Hypothalamus (tissue), 51 donors: ENCODE data around the gene ERC2.

Source experiments
- DNase-seq, 51 donors: peaks; one replicate each; lab custom pipeline; 2025; lab: John Stamatoyannopoulos, UW

The ERC2 gene

DNA sequence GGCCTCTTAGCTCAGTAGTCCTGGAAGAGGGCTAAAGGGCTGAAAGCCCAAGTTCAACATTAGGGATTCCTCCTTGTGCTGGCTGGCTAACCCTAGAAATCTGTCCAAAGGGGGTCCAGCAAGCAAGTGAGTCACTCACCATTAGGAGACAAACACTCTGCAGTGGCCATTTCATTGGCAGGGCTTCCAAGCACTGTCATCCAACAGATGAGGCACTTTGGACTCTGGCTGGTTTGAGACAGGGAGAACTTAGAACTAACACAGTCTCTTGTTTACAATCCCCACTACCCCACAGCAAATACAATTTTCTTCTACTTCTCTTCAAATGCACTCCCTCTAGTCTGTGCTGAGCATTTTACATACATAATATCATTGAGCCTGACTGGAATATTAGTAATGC is 971.0 kb downstream of the ERC2 start:
- DNase-seq: no peak

DNA sequence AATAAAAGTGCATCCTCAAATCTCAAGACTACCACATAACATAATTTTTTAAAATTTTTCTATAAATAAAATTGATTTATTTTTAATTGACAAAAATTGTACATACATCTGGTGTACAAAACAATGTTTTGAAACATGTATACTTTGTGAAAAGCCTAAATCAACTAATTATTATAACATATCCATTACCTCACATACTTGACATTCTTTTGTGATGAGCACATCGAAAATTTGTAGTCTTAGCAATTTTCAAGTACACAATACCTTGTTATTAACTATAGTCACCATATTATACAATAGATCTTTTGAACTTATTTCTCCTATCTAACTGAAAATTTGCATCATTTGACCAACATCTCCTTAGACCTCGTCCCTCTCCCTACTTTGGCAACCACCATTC is 973.3 kb downstream of the ERC2 start:
- DNase-seq: no peak

DNA sequence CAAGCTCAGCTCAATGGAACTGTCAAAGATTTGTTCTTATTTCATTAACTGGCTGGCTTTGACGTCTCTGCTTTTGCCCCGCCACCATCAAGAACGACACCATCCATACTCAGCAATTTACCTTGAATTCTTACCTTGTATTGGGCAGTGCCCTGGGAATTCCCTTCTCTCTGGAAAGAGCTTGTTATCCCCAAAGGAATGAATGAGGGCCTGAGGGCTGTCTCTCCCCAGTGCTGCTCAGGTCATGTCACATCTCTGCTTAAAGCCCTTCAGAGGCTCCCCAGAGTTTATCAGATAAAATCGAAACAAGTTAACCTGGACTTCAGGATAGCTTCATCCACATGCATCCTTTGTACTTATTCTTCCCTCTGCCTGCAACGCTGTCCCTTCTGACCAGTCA is 975.3 kb downstream of the ERC2 start:
- DNase-seq: no peak

DNA sequence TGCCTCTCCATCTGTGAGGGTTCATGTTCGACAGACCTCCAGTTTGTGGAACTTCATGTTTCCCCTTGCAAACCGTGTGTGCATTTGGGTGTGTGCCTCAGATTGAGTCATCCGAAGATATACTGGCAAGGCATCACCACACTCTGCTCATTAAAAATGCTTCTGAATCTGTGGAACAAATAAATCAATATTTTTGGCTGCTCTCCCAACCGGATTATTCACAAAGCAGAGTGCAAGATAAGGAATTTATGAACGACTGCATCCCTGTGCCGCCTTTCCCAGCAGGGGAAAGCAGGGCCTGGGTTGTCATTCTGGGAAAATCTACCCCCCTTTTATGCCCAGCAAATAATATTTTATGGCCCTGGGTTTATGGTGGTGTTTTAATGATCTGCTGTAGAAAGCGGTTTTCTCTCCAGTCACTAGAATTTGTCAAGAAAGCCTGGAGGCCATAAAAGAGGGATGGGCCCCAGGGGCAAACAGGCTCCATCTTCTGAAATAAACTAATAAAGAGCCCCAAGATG is 976.9 kb downstream of the ERC2 start:
- no peak for DNase-seq

GRCh38 chr3:55490276-55490913 is 977.9 kb downstream of the ERC2 start:
- no peak for DNase-seq

- peak in 1 of 51 donors; percentile 6 for DNase-seq
Observed at GRCh38 chr3:55489798-55490132, 978.5 kb downstream of the ERC2 start.

GRCh38 chr3:55488398-55489055 is 979.7 kb downstream of the ERC2 start:
- DNase-seq: peak in 41 of 51 donors; percentile 15 to 69 (median 42)

GRCh38 chr3:55487381-55488241 is 980.7 kb downstream of the ERC2 start:
- DNase-seq: peak in 9 of 51 donors; percentile 15 to 41 (median 26)

DNA sequence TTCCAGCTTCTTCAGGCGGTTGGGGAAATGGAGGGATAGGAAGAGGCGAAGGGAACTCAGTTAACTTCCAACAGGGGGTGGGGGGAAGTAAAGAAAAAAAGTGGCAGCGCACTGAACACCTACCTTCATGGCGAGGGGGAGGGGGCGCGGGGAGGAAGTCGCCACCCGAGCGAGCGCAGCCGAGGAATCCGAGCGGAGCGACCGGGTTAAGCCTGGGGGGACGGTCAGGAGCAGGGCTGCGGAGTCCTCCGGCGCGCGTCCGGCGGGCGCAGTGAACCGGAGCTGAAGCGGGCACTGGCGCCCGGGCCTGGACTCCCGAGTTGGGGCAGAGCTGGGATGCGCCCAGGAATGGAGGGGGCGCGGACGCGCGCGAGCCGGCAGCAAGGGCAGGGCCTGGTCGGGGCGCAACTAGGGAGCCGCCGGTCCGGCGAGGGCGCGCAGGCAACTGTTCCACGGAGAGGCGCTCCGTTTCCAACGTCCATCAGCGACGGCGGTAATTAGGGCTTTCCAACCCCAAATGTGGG is 981.3 kb downstream of the ERC2 start, which contains the start of gene WNT5A:
TSS of gene WNT5A (minus strand) at position 450 of the 524 bp plus-strand sequence. CDS start at position 129, 321 bp downstream.
- peak in 11 of 51 donors; percentile 16 to 49 (median 34) for DNase-seq

DNA sequence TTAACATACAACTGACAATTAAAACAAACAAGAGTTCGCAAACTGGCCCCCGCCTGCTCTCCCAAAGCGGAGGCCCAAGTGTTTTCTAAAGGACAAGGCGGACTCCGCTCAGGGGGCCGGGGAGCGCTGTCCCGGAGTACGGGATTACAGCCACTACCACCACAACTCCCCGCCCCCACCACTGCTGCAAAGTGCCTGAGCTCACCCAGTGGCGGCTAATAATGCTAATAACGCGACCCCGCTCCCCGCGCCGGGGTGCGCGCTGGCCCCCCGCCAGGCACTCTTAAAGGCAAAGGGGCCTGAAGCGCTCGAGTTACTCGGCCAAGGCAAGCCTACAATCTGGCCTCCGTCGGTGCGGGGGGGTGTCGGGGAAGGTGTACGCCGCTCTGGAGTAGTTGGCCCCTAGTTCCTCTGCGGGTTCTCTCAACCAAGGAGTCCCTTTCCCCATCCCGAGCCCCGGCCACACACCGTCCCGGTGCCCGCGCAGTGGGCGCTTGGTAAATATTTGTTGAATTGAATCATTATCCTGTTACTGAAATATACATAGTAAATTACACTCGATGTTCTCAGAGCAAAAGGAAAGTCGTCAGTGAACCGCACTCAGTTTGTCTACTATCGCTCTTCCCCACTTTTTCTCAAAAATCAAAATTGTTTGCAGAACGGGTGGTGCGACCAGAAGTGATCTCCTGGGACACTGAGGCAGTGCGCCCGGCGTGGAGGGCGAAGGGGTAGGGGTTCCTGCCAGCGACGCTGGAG is 982.0 kb downstream of the ERC2 start:
- peak in 23 of 51 donors; percentile 8 to 55 (median 37) for DNase-seq

DNA sequence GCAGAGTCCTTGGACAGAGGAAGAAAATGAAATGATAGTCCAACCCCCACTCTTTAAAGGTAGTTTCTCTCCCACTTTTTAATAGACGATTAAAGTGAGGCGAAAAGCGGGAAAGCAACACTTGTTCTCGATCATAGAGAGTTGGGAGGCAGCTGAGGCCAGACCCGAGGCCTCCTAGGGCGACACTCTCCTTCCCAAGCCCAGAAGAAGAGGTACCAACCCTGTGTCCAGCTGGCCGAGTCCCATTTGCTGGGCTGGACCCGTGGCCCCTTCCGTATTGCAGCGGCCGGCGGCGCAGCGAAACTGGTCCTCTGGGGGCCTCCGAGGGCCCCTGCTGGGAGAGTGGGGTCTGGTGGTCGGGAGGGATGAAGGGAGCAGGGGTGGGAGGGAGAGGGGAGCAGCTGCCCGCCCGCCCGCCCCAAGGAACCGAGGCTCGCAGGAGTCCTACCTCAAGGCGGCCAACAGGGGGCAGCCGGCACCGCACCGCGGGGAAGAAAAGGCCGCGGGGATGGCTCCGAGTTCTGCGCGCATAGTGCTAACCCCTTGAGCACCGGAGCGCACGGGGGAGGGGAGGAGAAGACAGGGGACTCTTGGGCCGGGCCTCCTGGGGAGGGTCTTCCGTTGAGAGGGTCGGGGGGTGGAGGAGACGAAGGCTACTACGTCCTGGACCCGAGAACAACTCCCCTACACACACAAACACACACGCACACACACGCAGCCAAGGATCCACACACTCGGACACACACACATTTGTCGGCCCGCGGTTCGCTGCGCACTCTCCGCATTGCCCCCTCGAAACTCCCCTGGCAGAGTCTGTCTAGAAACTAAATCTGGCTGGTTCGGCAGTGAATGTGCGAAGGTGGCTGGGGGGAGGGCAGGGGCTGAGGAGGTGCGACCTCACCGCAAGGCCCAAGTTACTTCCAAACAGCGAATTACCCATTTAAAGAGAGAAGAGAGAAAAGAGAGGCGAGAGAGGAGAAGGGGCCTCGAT is 983.2 kb downstream of the ERC2 start:
- peak in 47 of 51 donors; percentile 19 to 82 (median 58) for DNase-seq

GRCh38 chr3:55484191-55484689 is 984.0 kb downstream of the ERC2 start:
- no peak for DNase-seq

DNA sequence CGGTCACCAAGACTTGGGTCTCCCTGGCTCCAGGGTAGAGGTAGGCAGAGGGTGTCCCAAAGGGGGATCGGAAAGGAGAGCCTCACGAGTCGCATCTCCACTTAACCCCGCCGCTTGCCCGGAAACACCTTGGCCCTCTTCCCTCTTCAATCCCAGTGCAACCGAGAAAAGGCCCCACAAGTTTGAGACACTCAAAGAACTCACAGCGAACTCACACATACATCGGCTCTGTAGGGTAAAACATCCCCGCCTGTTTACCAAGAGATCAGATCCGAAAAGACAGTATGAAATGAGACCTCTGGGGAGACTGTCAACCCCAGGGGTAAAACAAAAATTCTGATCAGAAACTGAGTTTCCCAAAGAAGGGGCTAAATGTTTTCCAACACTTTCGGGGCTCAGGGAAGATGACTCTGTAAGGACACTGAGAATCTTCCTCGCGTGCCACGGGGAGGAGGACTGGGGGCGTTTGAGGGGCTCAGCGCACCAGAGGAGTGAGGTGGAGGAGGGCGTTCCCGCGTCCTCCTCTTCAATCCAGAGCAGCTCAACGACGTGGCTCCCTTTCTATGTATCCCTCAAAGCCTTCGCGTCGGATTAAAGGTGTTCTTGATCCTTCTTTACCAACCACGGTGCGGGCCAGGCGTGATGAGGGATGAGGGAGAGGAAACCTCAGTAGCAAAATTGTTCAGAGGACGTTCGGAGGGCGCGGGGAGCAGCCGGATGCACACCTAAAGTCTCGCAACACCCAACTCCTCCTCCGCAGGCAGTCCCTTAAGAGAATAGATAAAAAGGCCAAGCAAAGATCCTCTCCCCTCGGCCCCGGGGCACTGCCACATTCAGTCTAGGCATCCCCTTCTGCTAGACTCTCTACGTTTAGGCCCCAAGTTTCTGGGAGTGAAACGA is 984.8 kb downstream of the ERC2 start:
- no peak for DNase-seq

- DNase-seq: no peak
Observed at GRCh38 chr3:55482496-55483195, 985.6 kb downstream of the ERC2 start.

- DNase-seq: no peak
Observed at GRCh38 chr3:55481744-55482495, 986.3 kb downstream of the ERC2 start.
